HepG2 (cell line): Measurements from ENCODE around the gene LGR6. TPM values are rescaled to one million over a fixed set of nuclear protein-coding genes. Genes with fewer than 3 reads are reported as not detected.

Source experiments
- ATAC-seq: fragments of 200-7000 bp; cut with Tn5 transposase; 3 replicates; pipeline ENCODE4 v1.9.1; 2020; ENCODE audit warnings: mild to moderate bottlenecking, moderate library complexity
- BruUV-seq: library from RNA; stranded (reverse); fragments of 400-500 nt; replicated peaks from 2 replicates; lab custom pipeline; 2021; lab: Mats Ljungman, UMichigan
- CTCF ChIA-PET: fragments of 300-600 bp; formaldehyde crosslinking; extraction: SDS; loops from one replicate; lab custom pipeline; 2021; ENCODE audit warnings: low total read pairs, inconsistent platforms, low intra/inter-chr PET ratio; lab: Yijun Ruan, JAX
- POLR2A ChIA-PET: fragments of 350-600 bp; sonication (Branson Sonifier 250); formaldehyde crosslinking; loops from one replicate; lab custom pipeline; 2020; ENCODE audit warnings: antibody characterized with exemption, inconsistent platforms; lab: Yijun Ruan, JAX
- DNase-seq: peaks from one replicate; pipeline ENCODE4 v3.0.0-alpha.2; 2015; ENCODE audit warnings: low spot score
- FAIRE-seq: peaks from 3 replicates; lab custom pipeline; 2011; peaks lifted over from hg19 to GRCh38; lab: Jason Lieb, UNC
- H2AFZ ChIP-seq: one replicate; pipeline ENCODE4 v1.6.1; 2011; ENCODE audit warnings: low read length, inconsistent platforms
- H3K27ac ChIP-seq: fragments of 300-600 bp; 3 replicates; pipeline ENCODE4 v1.8.0; 2011; ENCODE audit warnings: mixed run types, mild to moderate bottlenecking, mixed read lengths, low read length, inconsistent platforms; ENCODE audit not compliant: insufficient read depth; ENCODE audit errors: extremely low read length
- H3K27me3 ChIP-seq, 2 experiments: fragments of 200-600 bp in 1 of 2; 2 replicates in 1 of 2; 3 replicates in 1 of 2; pipeline versions ENCODE4 v1.6.0 to v1.8.0; 2011; ENCODE audit warnings: low read length in 2 of 2, mild to moderate bottlenecking in 2 of 2, moderate library complexity in 2 of 2, inconsistent platforms in 1 of 2; ENCODE audit not compliant: insufficient read depth in 2 of 2, control insufficient read depth in 1 of 2
- H3K36me3 ChIP-seq, 2 experiments: fragments of 200-600 bp in 1 of 2; replicated peaks in 1 of 2; 2 replicates in 1 of 2; 3 replicates in 1 of 2; pipeline versions ENCODE4 v1.5.1 to v1.8.0; 2011; ENCODE audit warnings: low read length in 2 of 2, inconsistent platforms in 1 of 2; ENCODE audit not compliant: insufficient read depth in 2 of 2, control insufficient read depth in 1 of 2
- H3K4me1 ChIP-seq: 2 replicates; pipeline ENCODE4 v1.5.1; 2012; ENCODE audit warnings: low read length, inconsistent platforms; ENCODE audit not compliant: insufficient read depth
- H3K4me2 ChIP-seq: 2 replicates; pipeline ENCODE4 v1.6.0; 2011; ENCODE audit warnings: low read depth, low read length, inconsistent platforms
- H3K4me3 ChIP-seq, 3 experiments: fragments of 200-600 bp in 1 of 3; sonication (generic), shearing (Covaris generic) in 1 of 3; replicated peaks in 1 of 3; 2 replicates each; pipeline ENCODE4 v1.5.1; 2011 to 2016; ENCODE audit warnings: low read length in 3 of 3, inconsistent platforms in 2 of 3, low read depth in 2 of 3, mild to moderate bottlenecking in 2 of 3, control low read depth in 1 of 3, mixed read lengths in 1 of 3; ENCODE audit not compliant: insufficient read depth in 1 of 3
- H3K79me2 ChIP-seq: one replicate; pipeline ENCODE4 v1.6.1; 2011; ENCODE audit warnings: low read length, inconsistent platforms; ENCODE audit not compliant: insufficient read depth
- H3K9ac ChIP-seq: 2 replicates; pipeline ENCODE4 v1.6.0; 2011; ENCODE audit warnings: mild to moderate bottlenecking, low read depth, low read length, inconsistent platforms; ENCODE audit not compliant: insufficient read depth
- H3K9me3 ChIP-seq: 2 replicates; pipeline ENCODE4 v1.5.1; 2012; ENCODE audit warnings: mild to moderate bottlenecking, low read length
- H4K20me1 ChIP-seq: 2 replicates; pipeline ENCODE4 v1.6.0; 2011; ENCODE audit warnings: inconsistent platforms, mild to moderate bottlenecking, low read length, moderate library complexity; ENCODE audit not compliant: insufficient read depth
- ATF2 ChIP-seq: sonication (generic); formaldehyde crosslinking; IDR thresholded peaks from 2 replicates; pipeline ENCODE4 v1.4.0; 2020; ENCODE audit warnings: missing genetic modification reagents
- CEBPZ ChIP-seq: IDR thresholded peaks from 2 replicates; pipeline ENCODE4 v1.6.1; 2012; ENCODE audit warnings: low read length, improper control_type of control experiment
- JUND ChIP-seq: sonication (generic); formaldehyde crosslinking; IDR thresholded peaks from 2 replicates; pipeline ENCODE4 v1.8.0; 2022; ENCODE audit warnings: mild to moderate bottlenecking, missing genetic modification reagents
- MAFG ChIP-seq: sonication (generic); formaldehyde crosslinking; IDR thresholded peaks from 2 replicates; pipeline ENCODE4 v1.5.1; 2020; ENCODE audit warnings: mild to moderate bottlenecking, missing genetic modification reagents
- MAFK ChIP-seq, 2 experiments: IDR thresholded peaks in 1 of 2; conservative IDR thresholded peaks in 1 of 2; 2 replicates each; pipeline ENCODE4 v1.6.1; 2011; ENCODE audit warnings: improper control_type of control experiment in 2 of 2, low read length in 2 of 2
- PCBP2 ChIP-seq: fragments of 200-400 bp; formaldehyde crosslinking; optimal IDR thresholded peaks from 2 replicates; pipeline ENCODE3; 2018; ENCODE audit warnings: low read length, low read depth; ENCODE audit not compliant: poor library complexity, severe bottlenecking
- RELA ChIP-seq: sonication (generic); formaldehyde crosslinking; IDR thresholded peaks from 2 replicates; pipeline ENCODE4 v1.4.0; 2020; ENCODE audit warnings: missing genetic modification reagents
- ZBTB44 ChIP-seq: sonication (generic); formaldehyde crosslinking; IDR thresholded peaks from 2 replicates; pipeline ENCODE4 v1.4.0; 2020; ENCODE audit warnings: missing genetic modification reagents
- ZNF576 ChIP-seq: sonication (generic); formaldehyde crosslinking; IDR thresholded peaks from 2 replicates; pipeline ENCODE4 v1.4.0; 2020; ENCODE audit warnings: mild to moderate bottlenecking, missing genetic modification reagents
- ZNF704 ChIP-seq: sonication (generic); formaldehyde crosslinking; IDR thresholded peaks from 2 replicates; pipeline ENCODE4 v1.8.1; 2023; ENCODE audit warnings: mild to moderate bottlenecking, inconsistent platforms, moderate library complexity, missing genetic modification reagents, borderline replicate concordance
- ZNF749 ChIP-seq: sonication (generic); formaldehyde crosslinking; IDR thresholded peaks from 2 replicates; pipeline ENCODE4 v1.8.0; 2022; ENCODE audit warnings: mild to moderate bottlenecking, missing genetic modification reagents, moderate library complexity, borderline replicate concordance
- ZNF776 ChIP-seq: sonication (generic); formaldehyde crosslinking; IDR thresholded peaks from 2 replicates; pipeline ENCODE4 v1.4.0; 2020; ENCODE audit warnings: mild to moderate bottlenecking, missing genetic modification reagents
- WGBS: methylation state at CpG from one replicate; pipeline ENCODE4 v1.1.6; 2017; ENCODE audit warnings: low lambda C conversion rate; 5-methylcytosine and 5-hydroxymethylcytosine counted together
- in situ Hi-C: cut with HindIII; loops from 2 replicates; pipeline ENCODE4 v1.10.0; 2017; ENCODE audit warnings: low pct_unique_long_range_greater_than_20kb; ENCODE audit not compliant: extremely low pct_ligation_motif_present
- intact Hi-C: fragments of 100-400 bp; cut with micrococcal nuclease; formaldehyde crosslinking; loops from one replicate; pipeline ENCODE4 v1.10.0; 2022; ENCODE audit not compliant: unreplicated experiment
- polyA plus RNA-seq, 8 experiments: library from polyadenylated mRNA; depleted of rRNA in 3 of 8; stranded (reverse) in 7 of 8; unstranded in 1 of 8; fragments of >200 nt; fragmentation: Illumina TruSeq in 4 of 8; extraction: Trizol in 4 of 8; gene quantifications; 2 replicates each; pipeline versions ENCODE4 v1.2.1 to v1.2.3, GENCODE V29; 2011 to 2016; ENCODE audit warnings: low read depth in 4 of 8, missing spikeins in 1 of 8, mixed read lengths in 1 of 8; ENCODE audit not compliant: insufficient read depth in 1 of 8
- total RNA-seq, 5 experiments: library from RNA; depleted of rRNA; stranded (reverse); fragments of >200 nt; fragmentation: Illumina TruSeq; extraction: Trizol; gene quantifications; 2 replicates each; pipeline ENCODE4 v1.2.3, GENCODE V29; 2016; ENCODE audit warnings: low read depth in 1 of 5

The LGR6 gene
- total and polyA plus RNA-seq, 2 of the 13 experiments (the other 11 are each of a cell fraction or from before 2014, with no cell fraction given): 0.07 TPM; not detected in 1

- TF ChIP-seq RELA (CRISPR knock-in tag) (no peak), CEBPZ (no peak)
These were observed 72.6 kb downstream of the LGR6 start (continued) for GRCh38 chr1:202266061-202266765.

- no peak for ATAC-seq
- intact Hi-C loops (no loop called here), in situ Hi-C loops (no loop called here)
- Histone ChIP-seq H4K20me1 (no peaks in the 10 kb centered on the region), H3K9ac (no peak overlapping the region), H3K4me1 (no peaks in the 10 kb centered on the region), H3K4me2 (no peak overlapping the region), H2AFZ (no peak overlapping the region), H3K9me3 (no peaks in the 10 kb centered on the region), H3K27me3 (peaks cover 3 to 56% of the 10 kb centered on the region in 2 experiments; a peak in 4 of 5 replicates), H3K79me2 (no peaks in the 10 kb centered on the region), H3K4me3 (no peak overlapping the region), H3K27ac (no peak overlapping the region), H3K36me3 (no peaks in the 10 kb centered on the region)
- BruUV-seq: no TSS peak
- DNase-seq: no peak
- 5% methylated on average over 7 of the region's 13 CpGs for WGBS
- CTCF ChIA-PET: no interaction called here
- POLR2A ChIA-PET: no interaction called here
- FAIRE-seq: no peak
- no peak for TF ChIP-seq ZBTB44 (CRISPR knock-in tag)
- no peak for TF ChIP-seq PCBP2
- TF ChIP-seq ZNF749: no peak
- TF ChIP-seq ZNF776: no peak
- TF ChIP-seq MAFG (CRISPR knock-in tag): no peak
- TF ChIP-seq ZNF704 (CRISPR knock-in tag): no peak
- TF ChIP-seq ZNF576 (CRISPR knock-in tag): no peak
- no peak for TF ChIP-seq JUND
- no peak for TF ChIP-seq MAFK (conservative IDR thresholded peaks at IDR 0.05 in 1 of 2, IDR thresholded peaks at IDR 0.05 in 1 of 2; ENCODE audit: low read length in 2 of 2)
- no peak for TF ChIP-seq ATF2
These were observed 74.4 kb downstream of the LGR6 start for GRCh38 chr1:202268032-202268431.
